Fibroblast of pulmonary artery (primary cell): ENCODE data around the gene CD2AP.

ENCODE experiments used
- DNase-seq: peaks from one replicate; pipeline ENCODE4 v3.0.0-alpha.2; 2010; ENCODE audit warnings: low read depth
- H3K4me3 ChIP-seq: replicated peaks from 2 replicates; pipeline ENCODE4 v1.5.1; 2011; ENCODE audit warnings: low read depth, mild to moderate bottlenecking, control low read depth, low read length, moderate library complexity
- CTCF ChIP-seq: IDR thresholded peaks from 2 replicates; pipeline ENCODE4 v1.5.1; 2011; ENCODE audit warnings: mild to moderate bottlenecking, control low read depth, low read length, inconsistent platforms; ENCODE audit errors: missing control alignments

CD2AP gene

GRCh38 chr6:47674673-47675072 lies 197.1 kb downstream of the CD2AP start:
- DNase-seq, result no peak
- no peak overlapping the region for H3K4me3 ChIP-seq
- no peak for TF ChIP-seq CTCF
